ENCODE measurements around the gene MCC. TPM values are rescaled to one million over a fixed set of nuclear protein-coding genes. Genes with fewer than 3 reads are reported as not detected.

MCC gene
- total RNA-seq, 1 donor from 2014 or later: 2.5 TPM

DNA sequence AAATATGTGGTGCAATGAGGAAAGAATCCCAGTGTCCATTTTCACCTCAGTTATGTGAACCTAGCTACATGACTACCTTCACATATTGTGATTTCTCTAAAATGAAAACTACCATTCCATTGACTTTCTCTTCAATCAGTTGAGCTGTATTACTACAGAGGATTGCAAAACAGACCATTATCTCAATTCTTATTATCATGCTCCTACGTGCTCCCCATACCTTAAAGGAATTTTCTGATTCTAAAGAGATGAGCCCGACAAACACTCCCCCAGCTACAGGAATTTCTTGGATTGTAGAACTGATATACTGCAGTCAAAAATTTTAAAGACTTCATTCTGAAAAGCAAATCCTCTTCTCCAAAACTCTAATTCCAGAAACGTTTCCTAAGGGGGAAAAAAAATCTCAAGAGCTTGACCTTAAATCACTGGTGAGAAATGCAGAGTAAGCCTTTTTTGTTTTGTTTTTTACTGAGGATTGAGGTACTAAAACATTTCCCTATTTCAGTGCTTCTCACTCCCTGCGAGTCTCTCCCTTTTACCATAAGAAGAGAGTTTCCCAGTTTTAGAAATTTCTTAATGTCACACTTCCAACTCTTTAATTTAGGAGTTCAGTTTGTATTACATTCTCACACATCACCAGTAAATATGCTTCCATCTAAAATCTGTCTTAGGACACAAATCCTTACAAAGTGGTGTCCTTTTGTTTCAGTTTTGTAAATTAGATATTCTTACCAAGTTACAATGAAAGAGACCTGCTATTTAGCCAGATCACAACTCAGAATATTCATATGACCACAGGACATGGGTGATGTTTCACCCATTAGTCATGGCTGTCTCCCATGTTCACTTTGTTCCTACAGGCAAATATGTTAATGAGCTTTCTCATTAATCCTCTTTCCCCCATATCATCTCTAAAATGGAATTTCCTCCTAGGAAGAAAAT is 257.3 kb downstream of the MCC start:
- Histone ChIP-seq H4K20me1 (ENCODE audit: low read depth) (no peaks in the 10 kb centered on the region), H3K27me3 (no peaks in the 10 kb centered on the region), H2AFZ (replicated peaks) (no peak overlapping the region), H3K4me3 (no peak overlapping the region), H3F3A (ENCODE audit: low read depth) (no peaks in the 10 kb centered on the region), H3K4me2 (no peak overlapping the region), H3K4me1 (peaks cover 6% of the 10 kb centered on the region), H3K9ac (no peak overlapping the region), H3K9me3 (ENCODE audit: low read depth) (no peaks in the 10 kb centered on the region), H3K79me2 (ENCODE audit: low read depth) (no peaks in the 10 kb centered on the region), H3K36me3 (no peaks in the 10 kb centered on the region), H3K27ac (no peak overlapping the region)
- no peaks in the 10 kb centered on the region for H3K9me3 Mint-ChIP-seq
- TF ChIP-seq EZH2phosphoT487 (IDR thresholded peaks at IDR 0.05) (no peak), EZH2 (IDR thresholded peaks at IDR 0.05) (no peak)
- TF ChIP-seq, protein P1, sequence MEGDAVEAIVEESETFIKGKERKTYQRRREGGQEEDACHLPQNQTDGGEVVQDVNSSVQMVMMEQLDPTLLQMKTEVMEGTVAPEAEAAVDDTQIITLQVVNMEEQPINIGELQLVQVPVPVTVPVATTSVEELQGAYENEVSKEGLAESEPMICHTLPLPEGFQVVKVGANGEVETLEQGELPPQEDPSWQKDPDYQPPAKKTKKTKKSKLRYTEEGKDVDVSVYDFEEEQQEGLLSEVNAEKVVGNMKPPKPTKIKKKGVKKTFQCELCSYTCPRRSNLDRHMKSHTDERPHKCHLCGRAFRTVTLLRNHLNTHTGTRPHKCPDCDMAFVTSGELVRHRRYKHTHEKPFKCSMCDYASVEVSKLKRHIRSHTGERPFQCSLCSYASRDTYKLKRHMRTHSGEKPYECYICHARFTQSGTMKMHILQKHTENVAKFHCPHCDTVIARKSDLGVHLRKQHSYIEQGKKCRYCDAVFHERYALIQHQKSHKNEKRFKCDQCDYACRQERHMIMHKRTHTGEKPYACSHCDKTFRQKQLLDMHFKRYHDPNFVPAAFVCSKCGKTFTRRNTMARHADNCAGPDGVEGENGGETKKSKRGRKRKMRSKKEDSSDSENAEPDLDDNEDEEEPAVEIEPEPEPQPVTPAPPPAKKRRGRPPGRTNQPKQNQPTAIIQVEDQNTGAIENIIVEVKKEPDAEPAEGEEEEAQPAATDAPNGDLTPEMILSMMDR (IDR thresholded peaks at IDR 0.05): no peak
- H3K4me1 Mint-ChIP-seq: peaks cover 2% of the 10 kb centered on the region
- no peak for DNase-seq (ENCODE audit: low spot score)
- H3K27me3 Mint-ChIP-seq (ENCODE audit: insufficient read depth, low read depth): peaks cover 2% of the 10 kb centered on the region
- H3K27ac Mint-ChIP-seq: no peak overlapping the region
- no peak overlapping the region for H3K4me3 Mint-ChIP-seq
- H3K36me3 Mint-ChIP-seq: no peaks in the 10 kb centered on the region

DNA sequence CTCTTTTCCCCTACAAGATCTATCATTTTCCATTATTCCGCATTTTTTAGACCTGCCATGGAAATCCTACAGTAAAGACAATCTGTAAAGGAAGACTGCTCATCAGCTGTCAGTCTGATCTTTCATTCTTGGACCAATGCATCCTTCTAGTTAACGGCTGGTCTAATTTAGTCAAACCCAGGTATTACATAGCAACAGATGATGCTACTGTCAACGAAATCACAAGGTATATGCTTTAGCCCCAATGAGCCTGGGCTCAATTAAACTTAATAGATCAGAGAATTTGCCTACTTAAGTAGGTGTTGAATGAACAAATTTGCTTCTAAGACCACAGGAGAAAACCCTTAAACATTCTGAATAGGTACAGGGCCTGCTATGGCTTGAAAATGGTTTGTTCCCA is 260.5 kb downstream of the MCC start:
- H3K9me3 Mint-ChIP-seq: no peaks in the 10 kb centered on the region
- H3K4me3 Mint-ChIP-seq: no peak overlapping the region
- H3K27me3 ChIP-seq: no peaks in the 10 kb centered on the region
- H3F3A ChIP-seq (ENCODE audit: low read depth): no peaks in the 10 kb centered on the region
- no peaks in the 10 kb centered on the region for H4K20me1 ChIP-seq (ENCODE audit: low read depth)
- no peak overlapping the region for H3K4me3 ChIP-seq
- TF ChIP-seq EZH2phosphoT487 (IDR thresholded peaks at IDR 0.05) (no peak), EZH2 (IDR thresholded peaks at IDR 0.05) (no peak)
- TF ChIP-seq, protein P1 (IDR thresholded peaks at IDR 0.05): no peak
- H3K9me3 ChIP-seq (ENCODE audit: low read depth): no peaks in the 10 kb centered on the region
- H3K4me2 ChIP-seq: no peak overlapping the region
- peaks cover 6% of the 10 kb centered on the region for H3K4me1 ChIP-seq
- H3K4me1 Mint-ChIP-seq: no peaks in the 10 kb centered on the region
- no peaks in the 10 kb centered on the region for H3K79me2 ChIP-seq (ENCODE audit: low read depth)
- no peak overlapping the region for H3K27ac ChIP-seq
- no peak overlapping the region for H3K27ac Mint-ChIP-seq
- no peak overlapping the region for H2AFZ ChIP-seq (replicated peaks)
- no peaks in the 10 kb centered on the region for H3K36me3 Mint-ChIP-seq
- no peaks in the 10 kb centered on the region for H3K27me3 Mint-ChIP-seq (ENCODE audit: insufficient read depth, low read depth)
- no peak for DNase-seq (ENCODE audit: low spot score)
- H3K9ac ChIP-seq: no peak overlapping the region
- H3K36me3 ChIP-seq: no peaks in the 10 kb centered on the region

DNA sequence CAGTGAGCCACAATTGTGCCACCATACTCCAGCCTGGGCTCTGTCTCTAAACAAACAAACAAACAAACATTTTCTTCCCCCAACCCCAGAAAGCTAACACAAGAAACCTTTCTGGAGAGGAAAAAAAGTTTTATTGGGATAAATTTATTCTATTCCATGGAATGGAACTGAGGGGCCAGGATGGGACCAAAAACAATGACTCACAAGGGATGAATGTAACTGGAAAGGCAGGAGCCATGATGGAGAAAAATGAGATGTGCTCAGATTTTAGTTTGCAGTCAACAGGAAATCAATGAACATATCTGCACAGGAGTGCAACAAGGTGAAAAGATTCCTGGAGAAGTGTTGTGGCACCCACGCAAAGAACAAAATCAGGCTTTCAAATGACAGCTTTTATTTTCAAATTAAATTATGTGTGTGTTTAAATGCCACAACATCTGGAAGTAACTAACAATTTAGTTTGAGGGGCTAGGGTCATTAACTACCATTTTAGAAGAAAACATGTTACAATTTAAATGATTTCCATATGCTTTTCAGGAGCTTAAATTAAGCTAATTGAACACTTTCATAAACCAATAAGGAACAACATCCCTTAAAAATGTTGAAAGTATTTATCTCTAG is 262.0 kb downstream of the MCC start:
- Histone ChIP-seq H3K4me2 (no peak overlapping the region), H3K36me3 (no peaks in the 10 kb centered on the region), H4K20me1 (ENCODE audit: low read depth) (no peaks in the 10 kb centered on the region), H2AFZ (replicated peaks) (no peak overlapping the region), H3K4me1 (peaks cover 6% of the 10 kb centered on the region), H3K9me3 (ENCODE audit: low read depth) (no peaks in the 10 kb centered on the region), H3K9ac (no peak overlapping the region), H3F3A (ENCODE audit: low read depth) (no peaks in the 10 kb centered on the region), H3K79me2 (ENCODE audit: low read depth) (no peaks in the 10 kb centered on the region), H3K4me3 (no peak overlapping the region), H3K27me3 (no peaks in the 10 kb centered on the region), H3K27ac (no peak overlapping the region)
- H3K4me3 Mint-ChIP-seq: no peak overlapping the region
- peaks cover 1% of the 10 kb centered on the region for H3K36me3 Mint-ChIP-seq
- H3K27ac Mint-ChIP-seq: no peak overlapping the region
- TF ChIP-seq EZH2 (IDR thresholded peaks at IDR 0.05): no peak
- TF ChIP-seq, protein P1 (IDR thresholded peaks at IDR 0.05): no peak
- no peak for TF ChIP-seq EZH2phosphoT487 (IDR thresholded peaks at IDR 0.05)
- peaks cover 2% of the 10 kb centered on the region for H3K27me3 Mint-ChIP-seq (ENCODE audit: insufficient read depth, low read depth)
- no peak for DNase-seq (ENCODE audit: low spot score)
- peaks cover 5% of the 10 kb centered on the region for H3K9me3 Mint-ChIP-seq
- no peaks in the 10 kb centered on the region for H3K4me1 Mint-ChIP-seq
